Psoas muscle (tissue), 8 donors: ENCODE results near the gene IZUMO4. TPM values are rescaled to one million over a fixed set of nuclear protein-coding genes. Genes with fewer than 3 reads are reported as not detected.

Experiments
- ATAC-seq, 4 donors: fragments of 200-7000 bp; cut with Tn5 transposase; one replicate each; pipeline ENCODE4 v1.9.1; 2020; ENCODE audit warnings: moderate library complexity in 3 of 4, mild to moderate bottlenecking in 2 of 4
- DNase-seq, 2 donors: peaks; one replicate each; pipeline ENCODE4 v3.0.0-alpha.2; 2020
- H3K27ac ChIP-seq: fragments of 200-600 bp; one replicate; pipeline ENCODE4 v1.8.0; 2022
- H3K27me3 ChIP-seq, 3 donors: fragments of 200-600 bp in 1 of 3; one replicate each; pipeline versions ENCODE4 v1.6.1 to v1.8.0; 2013 to 2022; ENCODE audit warnings: low read length in 2 of 3, mild to moderate bottlenecking in 2 of 3, moderate library complexity in 1 of 3; ENCODE audit not compliant: insufficient read depth in 3 of 3
- H3K36me3 ChIP-seq, 2 donors: fragments of 200-600 bp in 1 of 2; one replicate each; pipeline versions ENCODE4 v1.6.1 to v1.8.0; 2013 to 2022; ENCODE audit warnings: low read depth in 1 of 2, mild to moderate bottlenecking in 1 of 2, moderate library complexity in 1 of 2; ENCODE audit not compliant: insufficient read depth in 1 of 2
- H3K4me1 ChIP-seq: fragments of 200-600 bp; one replicate; pipeline ENCODE4 v1.8.0; 2022
- H3K4me3 ChIP-seq: fragments of 200-600 bp; one replicate; pipeline ENCODE4 v1.8.0; 2022; ENCODE audit warnings: mild to moderate bottlenecking
- H3K9me3 ChIP-seq: fragments of 200-600 bp; one replicate; pipeline ENCODE4 v1.8.0; 2022
- CTCF ChIP-seq: fragments of 200-600 bp; IDR thresholded peaks from one replicate; pipeline ENCODE4 v1.8.0; 2022; ENCODE audit warnings: antibody characterized with exemption
- WGBS, 3 donors: extraction: QIAGEN DNeasy Blood & Tissue Kit; methylation state at CpG; one replicate each; pipeline versions ENCODE4 v1.1.6 to v1.1.7; 2013; 5-methylcytosine and 5-hydroxymethylcytosine counted together
- intact Hi-C, 2 donors: fragments of 100-400 bp; cut with DNase I; formaldehyde crosslinking; loops; one replicate each; pipeline versions ENCODE4 v1.11.0 to v1.14.2; 2022
- polyA plus RNA-seq, 3 donors: library from polyadenylated mRNA; stranded (reverse); fragments of 200-250 nt; gene quantifications; one replicate each; pipeline ENCODE4 v1.2.3, GENCODE V29; 2013
- total RNA-seq, 4 donors: library from RNA; stranded (reverse); fragmentation: NEBNext Ultra II Directional in 2 of 4; extraction: Animal tissue kit (Norgen Biotek cat#: 25700) in 2 of 4; gene quantifications; one replicate each; pipeline versions ENCODE4 v1.2.1 to v1.2.4, GENCODE V29; 2021 to 2023
- donor health status: healthy with polysubstance abuse.
- donor health status: DM: no; HTN: no; CAD: no; lungs with moderate emphysema.
- donor health status: Bipolar disorder and iron deficiency.
- donor health status: healthy.
- donor health status: DM: yes; HTN: yes; CAD: no.
- donor health status: DM: no; HTN: no; CAD: no.
- donor health status: DM: no; HTN: no; CAD: no.
- donor health status: DM: yes; HTN: yes; CAD: no.

The IZUMO4 gene
- total and polyA plus RNA-seq, 7 donors, result 0.69 to 3.0 (median 1.6) TPM

GRCh38 chr19:2077833-2078619, 18.7 kb upstream of the IZUMO4 start:
- no peak overlapping the region for H3K4me3 ChIP-seq
- no peak for TF ChIP-seq CTCF
- no peaks in the 10 kb centered on the region for H3K4me1 ChIP-seq
- intact Hi-C loops, result loop anchor here in 1 of 2 donors (5.0 kb wide), 1 partner anchor 151 kb away; no protein-coding TSS in a partner anchor
- peaks cover 2 to 87% of the 10 kb centered on the region in 2 donors for H3K36me3 ChIP-seq
- no peaks in the 10 kb centered on the region for H3K9me3 ChIP-seq
- ATAC-seq (no peak), DNase-seq (peak in 1 of 2 donors; percentile 44)
- 95 to 97% (median 95%) methylated on average over 44 of the region's 44 CpGs for WGBS, 3 donors
- no peak overlapping the region for H3K27ac ChIP-seq
- H3K27me3 ChIP-seq, result no peaks in the 10 kb centered on the region

- Histone ChIP-seq H3K27ac (no peak overlapping the region), H3K9me3 (no peaks in the 10 kb centered on the region), H3K27me3 (no peaks in the 10 kb centered on the region), H3K4me1 (no peaks in the 10 kb centered on the region), H3K36me3 (peaks cover 2 to 82% of the 10 kb centered on the region in 2 donors), H3K4me3 (no peak overlapping the region)
- DNase-seq (peak in 1 of 2 donors; percentile 48), ATAC-seq (no peak)
- 91 to 92% (median 91%) methylated on average over 32 of the region's 32 CpGs for WGBS, 3 donors
- TF ChIP-seq CTCF, result no peak
- intact Hi-C loops, result loop anchor here in 1 of 2 donors (5.0 kb wide), 1 partner anchor 152 kb away; no protein-coding TSS in a partner anchor
Observed at GRCh38 chr19:2079076-2079864, 17.4 kb upstream of the IZUMO4 start.

- no peak overlapping the region for H3K4me3 ChIP-seq
- TF ChIP-seq CTCF, result no peak
- intact Hi-C loops, result loop anchor here in 1 of 2 donors (5.0 kb wide), 1 partner anchor 153 kb away; no protein-coding TSS in a partner anchor
- no peaks in the 10 kb centered on the region for H3K9me3 ChIP-seq
- peaks cover 2 to 78% of the 10 kb centered on the region in 2 donors for H3K36me3 ChIP-seq
- H3K27me3 ChIP-seq, result no peaks in the 10 kb centered on the region
- no peak for DNase-seq
- WGBS, 3 donors, result 84 to 88% (median 87%) methylated on average over 23 of the region's 23 CpGs
- peak in 1 of 4 donors; percentile 10 for ATAC-seq
- no peak overlapping the region for H3K27ac ChIP-seq
- no peaks in the 10 kb centered on the region for H3K4me1 ChIP-seq
Observed at GRCh38 chr19:2079865-2080301, 16.8 kb upstream of the IZUMO4 start.

- TF ChIP-seq CTCF, result no peak
- 78 to 89% (median 84%) methylated on average over 23 of the region's 23 CpGs for WGBS, 3 donors
- H3K27ac ChIP-seq, result no peak overlapping the region
- H3K9me3 ChIP-seq, result no peaks in the 10 kb centered on the region
- intact Hi-C loops, result no loop called here
- peaks cover 2 to 72% of the 10 kb centered on the region in 2 donors for H3K36me3 ChIP-seq
- no peaks in the 10 kb centered on the region for H3K4me1 ChIP-seq
- no peak overlapping the region for H3K4me3 ChIP-seq
- DNase-seq (no peak), ATAC-seq (no peak)
- H3K27me3 ChIP-seq, result no peaks in the 10 kb centered on the region
Observed at GRCh38 chr19:2080336-2080988, 16.3 kb upstream of the IZUMO4 start.
